Keratinocyte (primary cell): ENCODE data around the gene ZNF718. TPM values are rescaled to one million over a fixed set of nuclear protein-coding genes. Genes with fewer than 3 reads are reported as not detected.
"Not testable (repeated sequence)": the region's sequence is repeated elsewhere in the genome, so short reads cannot be mapped to it uniquely, and the experiment has no call there.

Experiments used
- DNase-seq: peaks from one replicate; pipeline ENCODE4 v3.0.0-alpha.2; 2011; ENCODE audit warnings: low read depth, missing footprints, low spot score
- FAIRE-seq: peaks from 2 replicates; lab custom pipeline; 2011; peaks lifted over from hg19 to GRCh38; lab: Jason Lieb, UNC
- H2AFZ ChIP-seq: 2 replicates; pipeline ENCODE4 v1.6.0; 2012; ENCODE audit warnings: low read length, control low read depth, inconsistent platforms; ENCODE audit not compliant: control insufficient read depth
- H3K27ac ChIP-seq: 2 replicates; pipeline ENCODE4 v1.5.1; 2011; ENCODE audit warnings: low read length; ENCODE audit not compliant: control insufficient read depth, insufficient read depth
- H3K27me3 ChIP-seq: 3 replicates; pipeline ENCODE4 v1.6.0; 2011; ENCODE audit warnings: low read length; ENCODE audit not compliant: control insufficient read depth, insufficient read depth; ENCODE audit errors: extremely low read depth
- H3K36me3 ChIP-seq, 2 experiments: 2 replicates in 1 of 2; 3 replicates in 1 of 2; pipeline ENCODE4 v1.5.1; 2011; ENCODE audit warnings: low read length in 2 of 2, mild to moderate bottlenecking in 1 of 2; ENCODE audit not compliant: control insufficient read depth in 2 of 2, insufficient read depth in 2 of 2; ENCODE audit errors: extremely low read depth in 1 of 2
- H3K4me1 ChIP-seq: 3 replicates; pipeline ENCODE4 v1.5.1; 2011; ENCODE audit warnings: low read length; ENCODE audit not compliant: control insufficient read depth, insufficient read depth; ENCODE audit errors: extremely low read depth
- H3K4me2 ChIP-seq: 3 replicates; pipeline ENCODE4 v1.6.0; 2011; ENCODE audit warnings: low read depth, low read length; ENCODE audit not compliant: control insufficient read depth, insufficient read depth; ENCODE audit errors: extremely low read depth
- H3K4me3 ChIP-seq, 3 experiments: fragments of 200-600 bp in 1 of 3; sonication (generic) in 1 of 3; 2 replicates in 2 of 3; 3 replicates in 1 of 3; pipeline ENCODE4 v1.5.1; 2011 to 2016; ENCODE audit warnings: low read length in 3 of 3, mild to moderate bottlenecking in 3 of 3, control low read depth in 2 of 3, inconsistent platforms in 1 of 3, low read depth in 1 of 3, mixed read lengths in 1 of 3, mixed run types in 1 of 3, moderate library complexity in 1 of 3; ENCODE audit not compliant: control insufficient read depth in 2 of 3, insufficient read depth in 2 of 3; ENCODE audit errors: extremely low read depth in 1 of 3
- H3K79me2 ChIP-seq: 2 replicates; pipeline ENCODE4 v1.6.0; 2012; ENCODE audit warnings: low read length; ENCODE audit not compliant: control insufficient read depth, insufficient read depth
- H3K9ac ChIP-seq: 3 replicates; pipeline ENCODE4 v1.6.0; 2011; ENCODE audit warnings: low read length; ENCODE audit not compliant: control insufficient read depth, insufficient read depth; ENCODE audit errors: extremely low read depth
- H3K9me1 ChIP-seq: 3 replicates; pipeline ENCODE4 v1.6.0; 2011; ENCODE audit warnings: low read length; ENCODE audit not compliant: control insufficient read depth, insufficient read depth; ENCODE audit errors: extremely low read depth
- H3K9me3 ChIP-seq: 2 replicates; pipeline ENCODE4 v1.5.1; 2012; ENCODE audit warnings: low read depth, low read length; ENCODE audit not compliant: control insufficient read depth
- H4K20me1 ChIP-seq: 3 replicates; pipeline ENCODE4 v1.6.0; 2011; ENCODE audit warnings: low read length; ENCODE audit not compliant: control insufficient read depth, insufficient read depth; ENCODE audit errors: extremely low read depth
- EZH2 ChIP-seq: IDR thresholded peaks from one replicate; pipeline ENCODE4 v1.6.1; 2012; ENCODE audit warnings: inconsistent platforms, mild to moderate bottlenecking, low read length, moderate library complexity
- dilution Hi-C: fragments of 300-500 bp; cut with MboI; formaldehyde crosslinking; loops from one replicate; pipeline ENCODE4 v1.7.0; 2020; ENCODE audit warnings: low sequenced_read_pairs; ENCODE audit not compliant: extremely low pct_ligation_motif_present
- polyA plus RNA-seq, 5 experiments: library from polyadenylated mRNA; depleted of rRNA in 3 of 5; stranded (reverse) in 3 of 5; stranded (forward) in 1 of 5; unstranded in 1 of 5; fragments of >200 nt; gene quantifications; 1 replicate in 1 of 5; 2 replicates in 3 of 5; 3 replicates in 1 of 5; pipeline versions ENCODE4 v1.2.1 to v1.2.3, GENCODE V29; 2011 to 2012; ENCODE audit warnings: missing spikeins in 2 of 5, low read depth in 1 of 5, low replicate concordance in 1 of 5
- TF ChIP-seq, protein P1 (sequence below), 3 experiments: IDR thresholded peaks in 1 of 3; conservative IDR thresholded peaks in 1 of 3; optimal IDR thresholded peaks in 1 of 3; 2 replicates in 2 of 3; 3 replicates in 1 of 3; pipeline versions ENCODE3 to v1.5.1; 2011; ENCODE audit warnings: low read length in 3 of 3, mild to moderate bottlenecking in 3 of 3, moderate library complexity in 2 of 3, control low read depth in 1 of 3, inconsistent platforms in 1 of 3; ENCODE audit not compliant: insufficient read depth in 2 of 3; ENCODE audit errors: extremely low read depth in 1 of 3

Gene ZNF718
- polyA plus RNA-seq, 1 donor (not counting 4 experiments of a cell fraction or from before 2014, with no cell fraction given): 5.0 TPM

DNA sequence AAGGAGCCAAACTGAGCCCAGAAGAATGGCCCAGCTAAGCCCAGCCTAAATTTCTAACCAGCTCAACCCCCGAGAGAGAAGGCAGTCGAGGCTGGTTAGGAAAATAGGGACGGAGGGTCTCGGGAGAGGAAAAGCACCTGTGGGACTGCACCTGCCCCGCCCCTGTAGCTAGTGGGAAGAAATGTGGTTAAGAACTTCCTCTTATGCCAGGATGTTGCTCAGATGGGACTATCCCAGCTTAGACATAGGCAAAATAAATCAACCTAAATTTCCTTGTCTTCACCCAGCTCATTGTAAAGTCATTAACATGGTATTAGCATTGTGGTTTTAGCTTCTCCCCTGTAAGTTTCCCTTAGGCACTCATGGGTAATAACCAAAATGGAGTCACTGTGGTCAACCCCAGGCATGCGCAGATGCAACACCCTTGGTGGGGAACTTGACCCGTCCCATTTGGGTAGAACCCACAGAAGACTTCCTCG, 86.8 kb downstream of the ZNF718 start:
- Histone ChIP-seq H3K27ac (no peak overlapping the region), H3K27me3 (peaks cover 14% of the 10 kb centered on the region), H2AFZ (no peak overlapping the region), H3K4me2 (no peak overlapping the region), H3K79me2 (no peaks in the 10 kb centered on the region), H3K9me3 (peaks cover 15% of the 10 kb centered on the region), H3K9me1 (no peaks in the 10 kb centered on the region), H3K4me3 (no peak overlapping the region), H3K4me1 (peaks cover 3% of the 10 kb centered on the region), H3K9ac (no peak overlapping the region), H3K36me3 (no peaks in the 10 kb centered on the region), H4K20me1 (no peaks in the 10 kb centered on the region)
- dilution Hi-C loops: no loop called here
- no peak for DNase-seq
- TF ChIP-seq EZH2: no peak
- TF ChIP-seq, protein P1, sequence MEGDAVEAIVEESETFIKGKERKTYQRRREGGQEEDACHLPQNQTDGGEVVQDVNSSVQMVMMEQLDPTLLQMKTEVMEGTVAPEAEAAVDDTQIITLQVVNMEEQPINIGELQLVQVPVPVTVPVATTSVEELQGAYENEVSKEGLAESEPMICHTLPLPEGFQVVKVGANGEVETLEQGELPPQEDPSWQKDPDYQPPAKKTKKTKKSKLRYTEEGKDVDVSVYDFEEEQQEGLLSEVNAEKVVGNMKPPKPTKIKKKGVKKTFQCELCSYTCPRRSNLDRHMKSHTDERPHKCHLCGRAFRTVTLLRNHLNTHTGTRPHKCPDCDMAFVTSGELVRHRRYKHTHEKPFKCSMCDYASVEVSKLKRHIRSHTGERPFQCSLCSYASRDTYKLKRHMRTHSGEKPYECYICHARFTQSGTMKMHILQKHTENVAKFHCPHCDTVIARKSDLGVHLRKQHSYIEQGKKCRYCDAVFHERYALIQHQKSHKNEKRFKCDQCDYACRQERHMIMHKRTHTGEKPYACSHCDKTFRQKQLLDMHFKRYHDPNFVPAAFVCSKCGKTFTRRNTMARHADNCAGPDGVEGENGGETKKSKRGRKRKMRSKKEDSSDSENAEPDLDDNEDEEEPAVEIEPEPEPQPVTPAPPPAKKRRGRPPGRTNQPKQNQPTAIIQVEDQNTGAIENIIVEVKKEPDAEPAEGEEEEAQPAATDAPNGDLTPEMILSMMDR (optimal IDR thresholded peaks at IDR 0.05 in 1 of 3, IDR thresholded peaks at IDR 0.05 in 1 of 3, conservative IDR thresholded peaks at IDR 0.05 in 1 of 3; ENCODE audit: extremely low read depth in 1 of 3, insufficient read depth in 2 of 3, low read length in 3 of 3): no peak
- FAIRE-seq: no peak

DNA sequence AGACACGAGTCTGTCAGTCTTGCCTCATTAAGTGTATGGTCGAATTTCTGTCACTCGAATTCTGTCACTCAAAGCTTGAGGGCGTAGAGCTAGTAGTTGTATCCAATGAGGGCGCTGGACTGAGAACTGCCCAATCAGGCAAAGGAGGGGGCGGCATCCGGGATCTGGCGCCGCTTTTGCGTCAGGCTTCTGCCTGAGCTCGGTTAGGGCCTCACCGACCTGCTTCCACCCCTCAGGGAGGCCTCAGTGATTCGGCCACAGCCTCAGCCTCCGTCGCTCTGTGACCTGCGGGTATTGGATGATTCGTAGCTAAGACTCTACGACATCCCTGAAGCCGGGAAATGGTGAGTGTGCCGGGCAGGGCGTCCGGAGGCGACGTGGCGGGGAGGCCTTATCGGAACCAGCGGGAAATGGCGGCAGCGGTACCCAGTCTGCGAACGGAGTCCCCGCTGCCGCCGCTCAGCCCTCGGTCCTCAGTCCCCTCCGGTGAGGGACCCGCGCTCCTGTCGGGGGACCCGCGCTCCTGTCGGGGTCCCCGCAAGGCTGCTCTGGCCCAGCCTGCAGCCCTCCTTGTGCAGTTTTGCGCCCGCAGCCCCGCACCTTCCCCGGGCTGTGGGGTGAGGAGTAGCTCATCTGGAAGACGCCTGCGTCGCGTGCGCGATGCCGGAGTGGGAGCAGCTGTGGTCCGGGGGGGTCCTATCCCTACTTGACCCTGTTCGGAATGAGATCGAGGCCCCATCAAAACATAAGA, 88.3 kb downstream of the ZNF718 start:
- H3K9me3 ChIP-seq: peaks cover 11% of the 10 kb centered on the region
- peak overlapping the region; percentile 65 for H2AFZ ChIP-seq
- TF ChIP-seq, protein P1 (optimal IDR thresholded peaks at IDR 0.05 in 1 of 3, IDR thresholded peaks at IDR 0.05 in 1 of 3, conservative IDR thresholded peaks at IDR 0.05 in 1 of 3; ENCODE audit: extremely low read depth in 1 of 3, insufficient read depth in 2 of 3, low read length in 3 of 3): no peak
- peak; percentile 29 for TF ChIP-seq EZH2
- H3K27me3 ChIP-seq: peaks cover 14% of the 10 kb centered on the region
- H3K4me1 ChIP-seq: peaks cover 3% of the 10 kb centered on the region
- no peaks in the 10 kb centered on the region for H4K20me1 ChIP-seq
- peak overlapping the region; percentile 22 to 57 (median 42) for H3K4me3 ChIP-seq
- DNase-seq: peak; percentile 0
- peak overlapping the region; percentile 54 for H3K9ac ChIP-seq
- no peaks in the 10 kb centered on the region for H3K79me2 ChIP-seq
- dilution Hi-C loops: no loop called here
- no peak for FAIRE-seq
- peak overlapping the region; percentile 45 for H3K4me2 ChIP-seq
- no peaks in the 10 kb centered on the region for H3K9me1 ChIP-seq
- no peaks in the 10 kb centered on the region for H3K36me3 ChIP-seq
- peak overlapping the region; percentile 36 for H3K27ac ChIP-seq

DNA sequence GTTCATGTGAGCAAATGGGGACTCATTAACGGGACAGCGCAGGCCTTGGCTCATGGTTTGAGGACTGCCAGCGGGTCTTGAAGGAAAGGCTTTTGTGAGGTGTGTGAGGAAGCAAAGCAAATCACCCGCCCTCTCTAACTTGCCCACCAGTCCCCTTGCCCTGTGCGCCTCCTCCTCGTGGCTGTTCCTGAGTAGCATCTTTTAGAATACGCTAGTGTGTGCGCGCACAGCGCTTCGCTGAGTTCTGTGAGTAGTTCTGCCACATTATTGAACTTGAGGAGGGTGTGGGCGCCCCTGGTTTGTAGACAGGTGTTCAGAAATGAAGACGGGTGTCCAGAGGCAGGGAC, 88.9 kb downstream of the ZNF718 start:
- H3K9me1 ChIP-seq, dilution Hi-C loops, H3K36me3 ChIP-seq, DNase-seq, H3K27ac ChIP-seq, H4K20me1 ChIP-seq, FAIRE-seq, H3K4me1 ChIP-seq, H3K79me2 ChIP-seq: not testable (repeated sequence)
- Histone ChIP-seq H3K4me2 (peak overlapping the region; percentile 45), H3K9me3 (peaks cover 11% of the 10 kb centered on the region), H2AFZ (peak overlapping the region; percentile 33), H3K4me3 (peak overlapping the region; percentile 22 to 57 (median 42)), H3K27me3 (peaks cover 14% of the 10 kb centered on the region), H3K9ac (peak overlapping the region; percentile 54)
